Neural progenitor cell (in vitro differentiated cells): Measurements from ENCODE around the gene PFN4. TPM values are rescaled to one million over a fixed set of nuclear protein-coding genes. Genes with fewer than 3 reads are reported as not detected.

Experiments used
- DNase-seq: peaks from one replicate; pipeline ENCODE4 v3.0.0-alpha.2; 2016; ENCODE audit warnings: low spot score
- H2AFZ ChIP-seq: fragments of 200-600 bp; sonication (generic); replicated peaks from 2 replicates; pipeline ENCODE4 v1.6.1; 2016; ENCODE audit warnings: antibody characterized with exemption
- H3F3A ChIP-seq: fragments of 200-600 bp; sonication (generic); 2 replicates; pipeline ENCODE4 v1.6.1; 2016; ENCODE audit warnings: antibody characterized with exemption, low read depth
- H3K27ac ChIP-seq: fragments of 200-600 bp; sonication (generic); 2 replicates; pipeline ENCODE4 v1.5.1; 2016; ENCODE audit warnings: mild to moderate bottlenecking
- H3K27me3 ChIP-seq: fragments of 200-600 bp; sonication (generic); 2 replicates; pipeline ENCODE4 v1.6.1; 2016; ENCODE audit warnings: mild to moderate bottlenecking, moderate library complexity
- H3K36me3 ChIP-seq: fragments of 200-600 bp; sonication (generic); 2 replicates; pipeline ENCODE4 v1.5.1; 2016
- H3K4me1 ChIP-seq: fragments of 200-600 bp; sonication (generic); 2 replicates; pipeline ENCODE4 v1.6.1; 2016; ENCODE audit warnings: mixed run types
- H3K4me2 ChIP-seq: fragments of 200-600 bp; sonication (generic); 2 replicates; pipeline ENCODE4 v1.6.1; 2016
- H3K4me3 ChIP-seq: fragments of 200-600 bp; sonication (generic); 2 replicates; pipeline ENCODE4 v1.5.1; 2016
- H3K79me2 ChIP-seq: fragments of 200-600 bp; sonication (generic); 2 replicates; pipeline ENCODE4 v1.6.1; 2016; ENCODE audit warnings: low read depth
- H3K9ac ChIP-seq: fragments of 200-600 bp; sonication (generic); 2 replicates; pipeline ENCODE4 v1.6.1; 2016
- H3K9me3 ChIP-seq: fragments of 200-600 bp; sonication (generic); 2 replicates; pipeline ENCODE4 v1.5.1; 2016; ENCODE audit warnings: low read depth
- H4K20me1 ChIP-seq: fragments of 200-600 bp; sonication (generic); 2 replicates; pipeline ENCODE4 v1.6.1; 2016; ENCODE audit warnings: low read depth
- H3K27ac Mint-ChIP-seq: 3 replicates; pipeline ENCODE4 v1.8.0; 2021; ENCODE audit warnings: mixed read lengths
- H3K27me3 Mint-ChIP-seq: 2 replicates; pipeline ENCODE4 v1.8.0; 2022; ENCODE audit warnings: low read depth, mild to moderate bottlenecking, inconsistent platforms, moderate library complexity, mixed read lengths; ENCODE audit not compliant: insufficient read depth
- H3K36me3 Mint-ChIP-seq: 3 replicates; pipeline ENCODE4 v1.8.0; 2021; ENCODE audit warnings: mixed read lengths
- H3K4me1 Mint-ChIP-seq: 3 replicates; pipeline ENCODE4 v1.8.0; 2021; ENCODE audit warnings: mixed read lengths
- H3K4me3 Mint-ChIP-seq: 3 replicates; pipeline ENCODE4 v1.8.0; 2021; ENCODE audit warnings: mild to moderate bottlenecking, moderate library complexity, mixed read lengths
- H3K9me3 Mint-ChIP-seq: 3 replicates; pipeline ENCODE4 v1.8.0; 2020; ENCODE audit warnings: mixed read lengths
- CTCF ChIP-seq: fragments of 200-600 bp; sonication (generic); IDR thresholded peaks from 2 replicates; pipeline ENCODE4 v1.5.1; 2017; ENCODE audit warnings: antibody characterized with exemption, mild to moderate bottlenecking
- EZH2 ChIP-seq: fragments of 200-600 bp; sonication (generic); IDR thresholded peaks from 2 replicates; pipeline ENCODE4 v1.6.1; 2017; ENCODE audit warnings: antibody characterized with exemption, mild to moderate bottlenecking, moderate library complexity
- EZH2phosphoT487 ChIP-seq: fragments of 200-600 bp; sonication (generic); IDR thresholded peaks from 2 replicates; pipeline ENCODE4 v1.6.1; 2017; ENCODE audit warnings: antibody characterized with exemption
- total RNA-seq: library from RNA; depleted of rRNA; stranded (reverse); fragments of >200 nt; gene quantifications from 2 replicates; pipeline ENCODE4 v1.2.3, GENCODE V29; 2015; ENCODE audit warnings: low replicate concordance

PFN4 gene
- total RNA-seq, 1 donor from 2014 or later = 0.21 TPM

GRCh38 chr2:24065341-24065740 is 57.8 kb downstream of the PFN4 start:
- Histone ChIP-seq H3K36me3 (no peaks in the 10 kb centered on the region), H3K79me2 (peaks cover 4% of the 10 kb centered on the region), H4K20me1 (peaks cover 4% of the 10 kb centered on the region), H3K9ac (no peak overlapping the region), H3F3A (peaks cover 21% of the 10 kb centered on the region), H3K27me3 (no peaks in the 10 kb centered on the region), H3K9me3 (no peaks in the 10 kb centered on the region), H3K4me2 (no peak overlapping the region), H2AFZ (no peak overlapping the region), H3K4me3 (no peak overlapping the region), H3K4me1 (no peaks in the 10 kb centered on the region), H3K27ac (peak overlapping the region; percentile 37)
- Mint-ChIP-seq H3K9me3 (no peaks in the 10 kb centered on the region), H3K4me3 (no peak overlapping the region), H3K36me3 (peaks cover 6% of the 10 kb centered on the region), H3K4me1 (no peaks in the 10 kb centered on the region), H3K27me3 (no peaks in the 10 kb centered on the region), H3K27ac (no peak overlapping the region)
- DNase-seq = no peak
- TF ChIP-seq CTCF = no peak
- TF ChIP-seq EZH2 = no peak
- TF ChIP-seq EZH2phosphoT487 = no peak

Other genes with a start within 250 kb of the PFN4 start
- gene ATAD2B, start 196.2 kb downstream of the PFN4 start, total RNA-seq = 22.4 and 38.7 TPM in 2 replicates
- gene UBXN2A, start 182.9 kb downstream of the PFN4 start, total RNA-seq = 18.3 and 24.1 TPM in 2 replicates
- 0.40 TPM in 1 of 2 replicates, not detected in the other for gene MFSD2B, start 113.2 kb downstream of the PFN4 start, total RNA-seq
- 21.6 and 25.9 TPM in 2 replicates for gene WDCP, start 75.9 kb downstream of the PFN4 start, total RNA-seq
- 46.0 and 58.6 TPM in 2 replicates for gene FKBP1B, start 73.6 kb downstream of the PFN4 start, total RNA-seq
- gene SF3B6, start 47.0 kb downstream of the PFN4 start, total RNA-seq = 186 and 329 TPM in 2 replicates
- gene TP53I3, start 38.5 kb downstream of the PFN4 start, total RNA-seq = 25.8 and 36.5 TPM in 2 replicates
- gene FAM228B, start 135 bp upstream of the PFN4 start, total RNA-seq = 27.1 and 31.2 TPM in 2 replicates
- gene FAM228A, start 51.7 kb upstream of the PFN4 start, total RNA-seq = 0.34 TPM in 1 of 2 replicates, not detected in the other
- 9.0 and 10.4 TPM in 2 replicates for gene ITSN2, start 237.2 kb upstream of the PFN4 start, total RNA-seq